Measurements from ENCODE around the gene OGFOD2. TPM values are rescaled to one million over a fixed set of nuclear protein-coding genes. Genes with fewer than 3 reads are reported as not detected.

Gene OGFOD2
- total and polyA plus RNA-seq, 2 donors (not counting 1 experiment from before 2014, with no cell fraction given): 26.7 to 99.3 TPM

DNA sequence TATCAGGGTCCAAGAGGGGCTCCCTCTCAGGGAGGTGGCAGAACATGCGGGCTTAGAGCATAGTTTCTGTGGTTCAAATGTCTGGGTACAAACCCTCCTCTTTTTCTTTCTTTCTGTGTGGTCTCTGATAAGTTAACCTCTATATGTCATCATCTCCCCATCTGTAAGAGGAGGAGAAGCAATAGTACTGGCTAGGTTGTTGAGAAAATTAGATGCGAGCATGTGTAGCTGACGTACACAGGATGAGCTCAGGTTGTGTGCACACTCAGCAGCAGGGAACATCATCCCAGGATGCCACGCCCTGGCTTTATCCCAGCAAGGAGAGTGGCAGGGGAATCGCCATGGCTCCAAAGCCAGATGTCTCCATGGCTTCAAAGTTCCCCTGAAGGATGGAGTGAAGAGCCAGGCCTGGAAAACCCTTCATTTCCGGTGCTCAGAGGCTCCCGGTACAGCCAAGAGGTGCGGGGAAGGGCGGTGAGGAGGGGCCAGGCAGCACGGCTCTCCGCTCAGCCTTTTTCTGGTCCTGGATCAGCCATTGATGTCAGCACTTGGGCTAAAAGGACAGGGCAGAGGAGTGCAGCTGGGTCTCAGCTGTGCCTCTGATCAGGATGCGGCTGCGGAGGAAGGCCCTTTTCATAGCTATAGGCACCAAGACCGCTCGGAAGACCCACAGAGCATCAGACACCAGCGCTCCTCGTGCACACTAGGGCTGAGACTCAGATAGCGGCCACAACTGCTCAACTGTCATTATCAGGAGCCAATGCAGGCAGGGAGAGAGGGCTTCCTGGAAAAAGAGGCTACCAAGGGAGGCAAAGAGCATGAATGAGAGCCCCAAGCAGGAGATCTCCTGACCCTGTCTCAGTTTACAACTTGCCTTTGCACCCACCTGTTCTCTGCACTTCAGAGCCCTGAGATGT is 46.9 kb downstream of the OGFOD2 start:
- CTCF ChIA-PET: no interaction called here
- no peaks in the 10 kb centered on the region for H3K9me3 ChIP-seq (ENCODE audit: control extremely low read depth in 1 of 3, control insufficient read depth in 2 of 3, insufficient read depth in 1 of 3, low read length in 2 of 3)
- POLR2A ChIA-PET: no interaction called here
- no peak overlapping the region for H3K4me3 ChIP-seq (ENCODE audit: control extremely low read depth in 1 of 5, extremely low read depth in 1 of 5, insufficient read depth in 1 of 5, low read depth in 2 of 5, low read length in 4 of 5)
- Mint-ChIP-seq H3K4me3 (no peak overlapping the region), H3K9me3 (ENCODE audit: insufficient read depth) (no peaks in the 10 kb centered on the region), H3K4me1 (no peaks in the 10 kb centered on the region), H3K27me3 (no peaks in the 10 kb centered on the region), H3K27ac (no peak overlapping the region)
- no peaks in the 10 kb centered on the region for H3K4me1 ChIP-seq (ENCODE audit: control insufficient read depth in 2 of 2, insufficient read depth in 2 of 2, low read length in 2 of 2)
- no peak overlapping the region for H2AFZ ChIP-seq (ENCODE audit: insufficient read depth, low read depth, low read length, poor library complexity, severe bottlenecking)
- no peak overlapping the region for H3K4me2 ChIP-seq (replicated peaks; ENCODE audit: low read depth, low read length, poor library complexity, severe bottlenecking)
- intact Hi-C loops (cut with micrococcal nuclease): no loop called here
- DNase-seq (no peak), ATAC-seq (ENCODE audit: low read depth) (no peak)
- H3K27me3 ChIP-seq (replicated peaks in 1 of 4; ENCODE audit: control extremely low read depth in 1 of 4, control insufficient read depth in 3 of 4, insufficient read depth in 4 of 4, low read length in 3 of 4): no peaks in the 10 kb centered on the region
- H3K9ac ChIP-seq (ENCODE audit: low read length): no peak overlapping the region
- H3K79me2 ChIP-seq (ENCODE audit: control insufficient read depth, insufficient read depth, low read length): peaks cover 12% of the 10 kb centered on the region
- TF ChIP-seq, protein P1, sequence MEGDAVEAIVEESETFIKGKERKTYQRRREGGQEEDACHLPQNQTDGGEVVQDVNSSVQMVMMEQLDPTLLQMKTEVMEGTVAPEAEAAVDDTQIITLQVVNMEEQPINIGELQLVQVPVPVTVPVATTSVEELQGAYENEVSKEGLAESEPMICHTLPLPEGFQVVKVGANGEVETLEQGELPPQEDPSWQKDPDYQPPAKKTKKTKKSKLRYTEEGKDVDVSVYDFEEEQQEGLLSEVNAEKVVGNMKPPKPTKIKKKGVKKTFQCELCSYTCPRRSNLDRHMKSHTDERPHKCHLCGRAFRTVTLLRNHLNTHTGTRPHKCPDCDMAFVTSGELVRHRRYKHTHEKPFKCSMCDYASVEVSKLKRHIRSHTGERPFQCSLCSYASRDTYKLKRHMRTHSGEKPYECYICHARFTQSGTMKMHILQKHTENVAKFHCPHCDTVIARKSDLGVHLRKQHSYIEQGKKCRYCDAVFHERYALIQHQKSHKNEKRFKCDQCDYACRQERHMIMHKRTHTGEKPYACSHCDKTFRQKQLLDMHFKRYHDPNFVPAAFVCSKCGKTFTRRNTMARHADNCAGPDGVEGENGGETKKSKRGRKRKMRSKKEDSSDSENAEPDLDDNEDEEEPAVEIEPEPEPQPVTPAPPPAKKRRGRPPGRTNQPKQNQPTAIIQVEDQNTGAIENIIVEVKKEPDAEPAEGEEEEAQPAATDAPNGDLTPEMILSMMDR (IDR thresholded peaks at IDR 0.05): no peak
- no peak for TF ChIP-seq EZH2 (IDR thresholded peaks at IDR 0.05; ENCODE audit: borderline replicate concordance, insufficient read depth, low read depth, low read length, poor library complexity, severe bottlenecking)
- 93% methylated on average over 16 of the region's 18 CpGs for WGBS (ENCODE audit: insufficient coverage)
- H3K27ac ChIP-seq (ENCODE audit: low read length in 2 of 2): no peak overlapping the region
- H3K36me3 ChIP-seq (replicated peaks in 1 of 2; ENCODE audit: control extremely low read depth in 1 of 2, control insufficient read depth in 1 of 2, extremely low read depth in 1 of 2, insufficient read depth in 2 of 2, low read length in 1 of 2): peaks cover 0 to 6% of the 10 kb centered on the region in 2 experiments
- H4K20me1 ChIP-seq (ENCODE audit: control insufficient read depth, insufficient read depth, low read length, poor library complexity, severe bottlenecking): no peaks in the 10 kb centered on the region

GRCh38 chr12:123022846-123023245 is 47.8 kb downstream of the OGFOD2 start:
- Mint-ChIP-seq H3K4me1 (no peaks in the 10 kb centered on the region), H3K4me3 (no peak overlapping the region), H3K9me3 (ENCODE audit: insufficient read depth) (no peaks in the 10 kb centered on the region), H3K27ac (no peak overlapping the region), H3K27me3 (no peaks in the 10 kb centered on the region)
- H3K9ac ChIP-seq (ENCODE audit: low read length): no peak overlapping the region
- no peak overlapping the region for H2AFZ ChIP-seq (ENCODE audit: insufficient read depth, low read depth, low read length, poor library complexity, severe bottlenecking)
- intact Hi-C loops (cut with micrococcal nuclease): no loop called here
- no peak for DNase-seq
- ATAC-seq (ENCODE audit: low read depth): no peak
- H3K4me1 ChIP-seq (ENCODE audit: control insufficient read depth in 2 of 2, insufficient read depth in 2 of 2, low read length in 2 of 2): no peaks in the 10 kb centered on the region
- peaks cover 0 to 6% of the 10 kb centered on the region in 2 experiments for H3K36me3 ChIP-seq (replicated peaks in 1 of 2; ENCODE audit: control extremely low read depth in 1 of 2, control insufficient read depth in 1 of 2, extremely low read depth in 1 of 2, insufficient read depth in 2 of 2, low read length in 1 of 2)
- H3K27ac ChIP-seq (ENCODE audit: low read length in 2 of 2): no peak overlapping the region
- no peak overlapping the region for H3K4me2 ChIP-seq (replicated peaks; ENCODE audit: low read depth, low read length, poor library complexity, severe bottlenecking)
- H3K4me3 ChIP-seq (ENCODE audit: control extremely low read depth in 1 of 5, extremely low read depth in 1 of 5, insufficient read depth in 1 of 5, low read depth in 2 of 5, low read length in 4 of 5): no peak overlapping the region
- WGBS (ENCODE audit: insufficient coverage): 96% methylated on average over 4 of the region's 5 CpGs
- ChIA-PET POLR2A (no interaction called here), CTCF (interaction anchor here (0.6 to 0.9 kb wide), 2 partner anchors 52 to 62 kb away, joined by 4 read pairs; no protein-coding TSS in a partner anchor)
- H3K27me3 ChIP-seq (replicated peaks in 1 of 4; ENCODE audit: control extremely low read depth in 1 of 4, control insufficient read depth in 3 of 4, insufficient read depth in 4 of 4, low read length in 3 of 4): no peaks in the 10 kb centered on the region
- peaks cover 12% of the 10 kb centered on the region for H3K79me2 ChIP-seq (ENCODE audit: control insufficient read depth, insufficient read depth, low read length)
- no peaks in the 10 kb centered on the region for H4K20me1 ChIP-seq (ENCODE audit: control insufficient read depth, insufficient read depth, low read length, poor library complexity, severe bottlenecking)
- no peaks in the 10 kb centered on the region for H3K9me3 ChIP-seq (ENCODE audit: control extremely low read depth in 1 of 3, control insufficient read depth in 2 of 3, insufficient read depth in 1 of 3, low read length in 2 of 3)
- TF ChIP-seq, protein P1 (IDR thresholded peaks at IDR 0.05): no peak
- TF ChIP-seq EZH2 (IDR thresholded peaks at IDR 0.05; ENCODE audit: borderline replicate concordance, insufficient read depth, low read depth, low read length, poor library complexity, severe bottlenecking): no peak
